ENCODE measurements around the gene LUC7L2. TPM values are rescaled to one million over a fixed set of nuclear protein-coding genes. Genes with fewer than 3 reads are reported as not detected.

LUC7L2 gene
- total and polyA plus RNA-seq, 10 of the 15 experiments (the other 5 are each of a cell fraction or from before 2014, with no cell fraction given), result 31.7 to 98.7 (median 68.6) TPM

- TF ChIP-seq SMAD1 (IDR thresholded peaks at IDR 0.05; ENCODE audit: low read depth, partially characterized antibody) (peak; percentile 20), STAT1 (conservative IDR thresholded peaks at IDR 0.05) (no peak), CREB1 (IDR thresholded peaks at IDR 0.05; ENCODE audit: low read depth) (peak; percentile 67), BACH1 (IDR thresholded peaks at IDR 0.05; ENCODE audit: borderline replicate concordance) (no peak; the same call in 1 of the 2 replicates), BCLAF1 (IDR thresholded peaks at IDR 0.05) (no peak), EGR1 (IDR thresholded peaks at IDR 0.05; ENCODE audit: borderline replicate concordance in 1 of 2, low read depth in 2 of 2, low read length in 2 of 2) (no peak), FOXM1 (IDR thresholded peaks at IDR 0.05; ENCODE audit: low read depth, low read length) (no peak), CBX5 (IDR thresholded peaks at IDR 0.05; ENCODE audit: low read depth) (no peak), BHLHE40 (IDR thresholded peaks at IDR 0.05; ENCODE audit: borderline replicate concordance in 1 of 2, low read depth in 2 of 2, low read length in 1 of 2) (peak in 1 of 2 experiments; percentile 14; a peak in 1 of 4 replicates), MAX (IDR thresholded peaks at IDR 0.05; ENCODE audit: low read depth, low read length) (no peak; the same call in 1 of the 2 replicates), ZBTB11 (CRISPR knock-in tag; IDR thresholded peaks at IDR 0.05) (no peak), MXI1 (IDR thresholded peaks at IDR 0.05; ENCODE audit: low read depth, low read length) (peak; percentile 53; the same call in 1 of the 2 replicates), TAF1 (IDR thresholded peaks at IDR 0.05; ENCODE audit: borderline replicate concordance, low read depth, low read length) (peak; percentile 85), NBN (IDR thresholded peaks at IDR 0.05) (no peak), IRF4 (IDR thresholded peaks at IDR 0.05; ENCODE audit: low read depth, low read length) (no peak), NFYA (IDR thresholded peaks at IDR 0.05; ENCODE audit: borderline replicate concordance, low read depth, low read length) (peak; percentile 8; the same call in 1 of the 2 replicates), MYC (IDR thresholded peaks at IDR 0.05; ENCODE audit: insufficient read depth, insufficient read length, insufficient replicate concordance, low read length, severe bottlenecking) (no peak), YY1 (IDR thresholded peaks at IDR 0.05; ENCODE audit: low read depth, low read length) (peak; percentile 91), POLR2A (IDR thresholded peaks at IDR 0.05; ENCODE audit: low read depth, low read length) (peak; percentile 65), CEBPB (IDR thresholded peaks at IDR 0.05; ENCODE audit: borderline replicate concordance in 1 of 2, low read depth in 2 of 2, low read length in 2 of 2) (no peak), ZBED1 (IDR thresholded peaks at IDR 0.05; ENCODE audit: borderline replicate concordance) (no peak)
These were observed 685 bp downstream of the LUC7L2 start (continued) for GRCh38 chr7:139360210-139360947.
